ENCODE data around the gene UBE2E1. TPM values are rescaled to one million over a fixed set of nuclear protein-coding genes. Genes with fewer than 3 reads are reported as not detected.
A peak's percentile ranks its signal among the peaks of the same experiment; 100 is the strongest.

UBE2E1 gene
- total RNA-seq, 1 donor from 2014 or later: 124 TPM

DNA sequence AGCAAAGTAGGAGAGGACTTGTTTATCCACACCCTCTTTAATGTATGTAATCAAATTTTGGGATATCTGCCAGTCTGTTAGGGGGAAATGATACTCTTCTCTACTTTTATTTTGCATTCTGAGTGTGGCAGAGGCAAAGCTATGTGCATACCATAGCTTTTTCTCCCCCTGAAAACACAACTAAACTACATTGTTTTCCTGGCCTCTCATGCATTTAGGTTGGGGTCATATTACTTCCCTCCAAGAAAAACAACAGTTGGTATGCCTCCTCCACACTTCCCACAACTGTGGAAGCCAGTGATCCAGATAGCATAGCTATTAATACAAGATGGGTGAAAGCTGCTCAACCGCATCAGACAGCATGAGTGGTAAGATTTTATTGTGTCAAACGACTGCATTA lies 118.0 kb downstream of the UBE2E1 start:
- Histone ChIP-seq H3K27me3 (ENCODE audit: control insufficient read depth, insufficient read depth, low read length) (no peaks in the 10 kb centered on the region), H3K36me3 (ENCODE audit: control insufficient read depth, insufficient read depth, low read length) (no peaks in the 10 kb centered on the region), H3K4me3 (ENCODE audit: low read depth, low read length) (no peak overlapping the region)
- DNase-seq (ENCODE audit: low read depth) (no peak), FAIRE-seq (no peak)
- TF ChIP-seq, protein P1, sequence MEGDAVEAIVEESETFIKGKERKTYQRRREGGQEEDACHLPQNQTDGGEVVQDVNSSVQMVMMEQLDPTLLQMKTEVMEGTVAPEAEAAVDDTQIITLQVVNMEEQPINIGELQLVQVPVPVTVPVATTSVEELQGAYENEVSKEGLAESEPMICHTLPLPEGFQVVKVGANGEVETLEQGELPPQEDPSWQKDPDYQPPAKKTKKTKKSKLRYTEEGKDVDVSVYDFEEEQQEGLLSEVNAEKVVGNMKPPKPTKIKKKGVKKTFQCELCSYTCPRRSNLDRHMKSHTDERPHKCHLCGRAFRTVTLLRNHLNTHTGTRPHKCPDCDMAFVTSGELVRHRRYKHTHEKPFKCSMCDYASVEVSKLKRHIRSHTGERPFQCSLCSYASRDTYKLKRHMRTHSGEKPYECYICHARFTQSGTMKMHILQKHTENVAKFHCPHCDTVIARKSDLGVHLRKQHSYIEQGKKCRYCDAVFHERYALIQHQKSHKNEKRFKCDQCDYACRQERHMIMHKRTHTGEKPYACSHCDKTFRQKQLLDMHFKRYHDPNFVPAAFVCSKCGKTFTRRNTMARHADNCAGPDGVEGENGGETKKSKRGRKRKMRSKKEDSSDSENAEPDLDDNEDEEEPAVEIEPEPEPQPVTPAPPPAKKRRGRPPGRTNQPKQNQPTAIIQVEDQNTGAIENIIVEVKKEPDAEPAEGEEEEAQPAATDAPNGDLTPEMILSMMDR (IDR thresholded peaks at IDR 0.05; ENCODE audit: insufficient read depth, low read length, severe bottlenecking): no peak

DNA sequence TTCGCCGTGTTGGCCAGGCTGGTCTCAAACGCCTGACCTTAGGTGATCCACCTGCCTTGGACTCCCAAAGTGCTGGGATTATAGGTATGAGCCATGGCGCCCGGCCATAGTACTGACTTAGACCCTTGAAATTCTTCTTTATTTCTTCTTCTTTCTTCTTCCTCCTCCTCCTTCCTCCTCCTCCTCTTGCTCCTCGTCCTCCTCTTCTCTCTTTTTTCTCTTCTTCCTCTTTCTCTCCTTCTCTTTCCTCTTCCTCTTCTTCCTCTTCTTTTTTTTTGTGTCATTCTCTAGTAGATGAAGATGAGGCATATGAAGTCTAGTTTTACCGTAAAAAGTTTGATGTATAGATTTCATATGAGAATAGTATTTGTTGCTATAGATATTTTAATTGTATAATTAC lies 120.5 kb downstream of the UBE2E1 start:
- H3K36me3 ChIP-seq (ENCODE audit: control insufficient read depth, insufficient read depth, low read length): no peaks in the 10 kb centered on the region
- no peaks in the 10 kb centered on the region for H3K27me3 ChIP-seq (ENCODE audit: control insufficient read depth, insufficient read depth, low read length)
- DNase-seq (ENCODE audit: low read depth) (no peak), FAIRE-seq (no peak)
- H3K4me3 ChIP-seq (ENCODE audit: low read depth, low read length): no peak overlapping the region
- TF ChIP-seq, protein P1 (IDR thresholded peaks at IDR 0.05; ENCODE audit: insufficient read depth, low read length, severe bottlenecking): no peak

GRCh38 chr3:23926736-23927135 lies 121.0 kb downstream of the UBE2E1 start:
- Histone ChIP-seq H3K27me3 (ENCODE audit: control insufficient read depth, insufficient read depth, low read length) (no peaks in the 10 kb centered on the region), H3K36me3 (ENCODE audit: control insufficient read depth, insufficient read depth, low read length) (no peaks in the 10 kb centered on the region), H3K4me3 (ENCODE audit: low read depth, low read length) (no peak overlapping the region)
- TF ChIP-seq, protein P1 (IDR thresholded peaks at IDR 0.05; ENCODE audit: insufficient read depth, low read length, severe bottlenecking): no peak
- DNase-seq (ENCODE audit: low read depth) (no peak), FAIRE-seq (no peak)

DNA sequence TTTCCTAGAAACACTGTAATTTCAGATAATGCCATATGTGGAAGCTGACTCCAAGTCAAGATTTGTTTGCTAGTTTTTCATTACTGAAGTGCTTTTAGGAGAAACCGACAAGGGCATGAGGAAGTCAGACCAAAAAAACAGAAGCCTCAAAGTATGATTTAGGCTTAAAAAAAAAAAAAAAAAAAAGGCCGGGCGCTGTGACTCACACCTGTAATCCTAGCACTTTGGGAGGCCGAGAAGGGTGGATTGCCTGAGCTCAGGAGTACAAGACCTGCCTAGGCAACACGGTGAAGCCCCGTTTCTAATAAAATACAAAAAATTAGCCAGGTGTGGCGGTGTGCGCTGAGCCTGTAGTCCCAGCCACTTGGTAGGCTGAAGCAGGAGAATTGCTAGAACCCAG lies 122.8 kb downstream of the UBE2E1 start:
- FAIRE-seq: no peak
- peak; percentile 64 for DNase-seq (ENCODE audit: low read depth)
- H3K4me3 ChIP-seq (ENCODE audit: low read depth, low read length): no peak overlapping the region
- no peaks in the 10 kb centered on the region for H3K36me3 ChIP-seq (ENCODE audit: control insufficient read depth, insufficient read depth, low read length)
- TF ChIP-seq, protein P1 (IDR thresholded peaks at IDR 0.05; ENCODE audit: insufficient read depth, low read length, severe bottlenecking): no peak
- H3K27me3 ChIP-seq (ENCODE audit: control insufficient read depth, insufficient read depth, low read length): no peaks in the 10 kb centered on the region

GRCh38 chr3:23931597-23931996 lies 125.8 kb downstream of the UBE2E1 start:
- TF ChIP-seq, protein P1 (IDR thresholded peaks at IDR 0.05; ENCODE audit: insufficient read depth, low read length, severe bottlenecking): no peak
- no peak for FAIRE-seq

DNA sequence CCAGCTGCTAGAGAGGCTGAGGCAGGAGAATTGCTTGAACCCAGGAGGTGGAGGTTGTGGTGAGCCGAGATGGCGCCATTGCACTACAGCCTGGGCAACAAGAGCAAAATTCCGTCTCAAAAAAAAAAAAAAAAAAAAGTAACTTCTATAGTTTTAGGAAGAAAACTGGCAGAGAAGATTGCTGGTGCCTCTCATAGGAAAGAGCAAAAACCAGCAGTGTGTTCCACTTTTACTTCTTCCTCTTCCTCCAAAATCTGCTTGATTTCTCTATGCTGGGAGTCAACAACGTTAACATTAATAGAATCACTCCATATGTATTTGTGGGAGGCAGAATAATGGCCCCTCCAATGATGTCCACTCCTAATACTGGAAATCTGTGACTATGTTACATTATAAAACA lies 126.8 kb downstream of the UBE2E1 start:
- no peak for FAIRE-seq
- H3K27me3 ChIP-seq (ENCODE audit: control insufficient read depth, insufficient read depth, low read length): no peaks in the 10 kb centered on the region
- TF ChIP-seq, protein P1 (IDR thresholded peaks at IDR 0.05; ENCODE audit: insufficient read depth, low read length, severe bottlenecking): no peak

More at GRCh38 chr3:23931597-23931996, 125.8 kb downstream of the UBE2E1 start:
- Histone ChIP-seq H3K4me3 (ENCODE audit: low read depth, low read length) (no peak overlapping the region), H3K36me3 (ENCODE audit: control insufficient read depth, insufficient read depth, low read length) (no peaks in the 10 kb centered on the region), H3K27me3 (ENCODE audit: control insufficient read depth, insufficient read depth, low read length) (no peaks in the 10 kb centered on the region)
- DNase-seq (ENCODE audit: low read depth): no peak

More for the DNA sequence above, 126.8 kb downstream of the UBE2E1 start:
- Histone ChIP-seq H3K4me3 (ENCODE audit: low read depth, low read length) (no peak overlapping the region), H3K36me3 (ENCODE audit: control insufficient read depth, insufficient read depth, low read length) (no peaks in the 10 kb centered on the region)
- no peak for DNase-seq (ENCODE audit: low read depth)

Measured in bronchial epithelial cell (primary cell).